ENCODE results near the gene CHRM1.
A peak's percentile ranks its signal among the peaks of the same experiment; 100 is the strongest.

Gene CHRM1

GRCh38 chr11:62881579-62882430 lies 39.4 kb downstream of the CHRM1 start (continued):
- TF ChIP-seq ZNF48 (tag by site-specific recombination; IDR thresholded peaks at IDR 0.05) (no peak), ZNF624 (tag by site-specific recombination; IDR thresholded peaks at IDR 0.05) (no peak), ZNF239 (tag by site-specific recombination; IDR thresholded peaks at IDR 0.05) (no peak), ZNF670 (tag by site-specific recombination; IDR thresholded peaks at IDR 0.05; ENCODE audit: low read depth) (no peak), ZNF660 (tag by site-specific recombination; IDR thresholded peaks at IDR 0.05) (no peak), TRIM28 (IDR thresholded peaks at IDR 0.05; ENCODE audit: borderline replicate concordance, low read length) (no peak), ZNF37A (tag by site-specific recombination; IDR thresholded peaks at IDR 0.05) (no peak)

- Histone ChIP-seq H3K9me3 (ENCODE audit: control insufficient read depth, insufficient read depth, low read depth, low read length) (no peaks in the 10 kb centered on the region), H3K27ac (ENCODE audit: extremely low read depth, low read depth, low read length) (peak within 1 kb of the TSS; percentile 98), H3K4me3 (ENCODE audit: low read depth, low read length) (peak within 1 kb of the TSS; percentile 93), H3K36me3 (ENCODE audit: control insufficient read depth in 2 of 2, insufficient read depth in 1 of 2, low read length in 2 of 2) (peaks cover 11 to 74% of the 10 kb centered on the region in 2 experiments; a peak in 2 of 3 replicates), H3K4me1 (ENCODE audit: control insufficient read depth, insufficient read depth, low read length) (no peaks in the 10 kb centered on the region)
- ChIA-PET CTCF (interaction anchor here (0.6 to 2.4 kb wide), 8 partner anchors 9 to 476 kb away, joined by 3 to 10 read pairs (median 4); no protein-coding TSS in a partner anchor), POLR2A (interaction anchor here (0.6 to 8.7 kb wide), 34 partner anchors 10 to 799 kb away, joined by 3 to 91 read pairs (median 6); partner anchors contain the start of genes C11orf98, GANAB, HNRNPUL2 and MTA2)
- TF ChIP-seq ZNF623 (tag by site-specific recombination; IDR thresholded peaks at IDR 0.05) (peak; percentile 8; the same call in 1 of the 2 replicates), ZNF639 (tag by site-specific recombination; IDR thresholded peaks at IDR 0.05) (no peak), ZNF529 (tag by site-specific recombination; IDR thresholded peaks at IDR 0.05; ENCODE audit: insufficient replicate concordance) (no peak), ZNF791 (tag by site-specific recombination; IDR thresholded peaks at IDR 0.05) (no peak), ZNF792 (tag by site-specific recombination; IDR thresholded peaks at IDR 0.05) (peak; percentile 84; the same call in 1 of the 2 replicates), ZNF518A (tag by site-specific recombination; conservative IDR thresholded peaks at IDR 0.05; ENCODE audit: low read depth) (no peak), ZFP41 (tag by site-specific recombination; IDR thresholded peaks at IDR 0.05; ENCODE audit: borderline replicate concordance) (no peak), ZNF660 (tag by site-specific recombination; IDR thresholded peaks at IDR 0.05) (peak; percentile 22), ZNF239 (tag by site-specific recombination; IDR thresholded peaks at IDR 0.05) (no peak), ZEB2 (tag by site-specific recombination; IDR thresholded peaks at IDR 0.05) (peak; percentile 97), PRDM6 (tag by site-specific recombination; IDR thresholded peaks at IDR 0.05) (peak; percentile 3; the same call in 1 of the 2 replicates), TRIM28 (IDR thresholded peaks at IDR 0.05; ENCODE audit: borderline replicate concordance, low read length) (peak; percentile 74; the same call in 1 of the 2 replicates), WT1 (tag by site-specific recombination; IDR thresholded peaks at IDR 0.05) (no peak), ZNF404 (tag by site-specific recombination; IDR thresholded peaks at IDR 0.05) (no peak), PRDM2 (tag by site-specific recombination; IDR thresholded peaks at IDR 0.05; ENCODE audit: borderline replicate concordance) (peak; percentile 26; the same call in 1 of the 2 replicates)
Observed at GRCh38 chr11:62880803-62881578, 40.2 kb downstream of the CHRM1 start, which contains the start of gene SLC3A2. Gene SLC3A2, plus strand, starts transcription at chr11:62880896. Its CDS starts 128 bp downstream, at chr11:62881024.
